ENCODE measurements around the gene ABCC1. TPM values are rescaled to one million over a fixed set of nuclear protein-coding genes. Genes with fewer than 3 reads are reported as not detected.

The ABCC1 gene
- total RNA-seq, 2 donors from 2014 or later = 33.4 to 87.7 TPM

DNA sequence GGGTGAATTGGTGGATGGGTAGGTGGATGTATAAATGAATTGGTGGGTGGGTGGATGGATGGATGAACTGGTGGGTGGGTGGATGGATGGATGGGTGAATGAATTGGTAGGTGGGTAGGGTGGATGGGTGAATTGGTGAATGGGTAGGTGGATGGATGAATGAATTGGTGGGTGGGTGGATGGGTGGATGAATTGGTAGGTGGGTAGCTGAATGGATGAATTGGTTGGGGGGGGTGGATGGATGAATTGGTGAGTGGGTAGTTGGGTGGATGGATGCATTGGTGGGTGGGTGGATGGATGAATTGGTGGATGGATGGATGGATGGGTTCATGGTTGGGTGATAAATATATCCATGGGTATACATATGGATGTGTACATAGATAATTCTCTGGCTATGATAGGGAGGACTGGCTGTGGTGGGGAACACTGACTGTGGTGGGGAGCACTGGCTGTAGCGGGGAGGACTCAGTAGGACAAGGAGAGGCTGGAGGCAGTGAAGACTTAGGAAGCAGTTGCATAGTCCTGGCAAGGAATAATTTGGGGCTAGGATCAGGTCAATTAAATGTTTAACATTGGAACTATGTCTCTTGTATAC lies 54.4 kb downstream of the ABCC1 start:
- DNase-seq (ENCODE audit: low spot score) = no peak
- Histone ChIP-seq H3K27ac (no peak overlapping the region), H3K9me3 (no peaks in the 10 kb centered on the region), H3K4me3 (no peak overlapping the region), H3K4me1 (replicated peaks) (no peaks in the 10 kb centered on the region), H3K36me3 (no peaks in the 10 kb centered on the region), H3K27me3 (replicated peaks; ENCODE audit: insufficient read depth) (no peaks in the 10 kb centered on the region)
- no peak for TF ChIP-seq POLR2AphosphoS5 (IDR thresholded peaks at IDR 0.05)
- TF ChIP-seq, protein P1, sequence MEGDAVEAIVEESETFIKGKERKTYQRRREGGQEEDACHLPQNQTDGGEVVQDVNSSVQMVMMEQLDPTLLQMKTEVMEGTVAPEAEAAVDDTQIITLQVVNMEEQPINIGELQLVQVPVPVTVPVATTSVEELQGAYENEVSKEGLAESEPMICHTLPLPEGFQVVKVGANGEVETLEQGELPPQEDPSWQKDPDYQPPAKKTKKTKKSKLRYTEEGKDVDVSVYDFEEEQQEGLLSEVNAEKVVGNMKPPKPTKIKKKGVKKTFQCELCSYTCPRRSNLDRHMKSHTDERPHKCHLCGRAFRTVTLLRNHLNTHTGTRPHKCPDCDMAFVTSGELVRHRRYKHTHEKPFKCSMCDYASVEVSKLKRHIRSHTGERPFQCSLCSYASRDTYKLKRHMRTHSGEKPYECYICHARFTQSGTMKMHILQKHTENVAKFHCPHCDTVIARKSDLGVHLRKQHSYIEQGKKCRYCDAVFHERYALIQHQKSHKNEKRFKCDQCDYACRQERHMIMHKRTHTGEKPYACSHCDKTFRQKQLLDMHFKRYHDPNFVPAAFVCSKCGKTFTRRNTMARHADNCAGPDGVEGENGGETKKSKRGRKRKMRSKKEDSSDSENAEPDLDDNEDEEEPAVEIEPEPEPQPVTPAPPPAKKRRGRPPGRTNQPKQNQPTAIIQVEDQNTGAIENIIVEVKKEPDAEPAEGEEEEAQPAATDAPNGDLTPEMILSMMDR (IDR thresholded peaks at IDR 0.05) = no peak
- TF ChIP-seq POLR2A (IDR thresholded peaks at IDR 0.05) = no peak
- WGBS = 0% methylated on average over 1 of the region's 1 CpG
- intact Hi-C loops (cut with DNase I) = no loop called here

DNA sequence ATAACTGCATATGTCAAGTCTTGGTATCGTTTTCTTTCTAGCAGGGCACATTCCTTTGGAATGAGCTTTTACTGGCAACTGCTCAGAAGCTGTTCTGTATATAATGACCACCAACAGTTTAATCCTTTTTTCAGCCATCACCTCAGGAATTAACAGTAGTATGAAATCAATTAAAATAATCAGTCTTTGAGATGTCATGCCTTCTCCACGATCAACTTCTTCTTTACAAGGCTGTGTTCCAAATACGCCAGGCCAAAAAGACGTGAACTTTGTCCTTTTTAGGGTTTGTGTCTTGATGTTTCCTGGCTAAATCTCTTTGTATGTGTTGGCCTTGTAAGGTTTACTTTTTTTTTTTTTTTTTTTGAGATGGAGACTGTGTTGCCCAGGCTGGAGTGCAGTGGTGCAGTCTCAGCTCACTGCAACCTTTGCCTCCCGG lies 54.9 kb downstream of the ABCC1 start:
- no peak for TF ChIP-seq POLR2A (IDR thresholded peaks at IDR 0.05)
- TF ChIP-seq, protein P1 (IDR thresholded peaks at IDR 0.05) = no peak
- no peak for TF ChIP-seq POLR2AphosphoS5 (IDR thresholded peaks at IDR 0.05)
- H3K27ac ChIP-seq = no peak overlapping the region
- no peaks in the 10 kb centered on the region for H3K9me3 ChIP-seq
- no peaks in the 10 kb centered on the region for H3K27me3 ChIP-seq (replicated peaks; ENCODE audit: insufficient read depth)
- no peaks in the 10 kb centered on the region for H3K4me1 ChIP-seq (replicated peaks)
- 55% methylated on average over 5 of the region's 5 CpGs for WGBS
- no peaks in the 10 kb centered on the region for H3K36me3 ChIP-seq
- H3K4me3 ChIP-seq = no peak overlapping the region
- DNase-seq (ENCODE audit: low spot score) = no peak
- intact Hi-C loops (cut with DNase I) = no loop called here

DNA sequence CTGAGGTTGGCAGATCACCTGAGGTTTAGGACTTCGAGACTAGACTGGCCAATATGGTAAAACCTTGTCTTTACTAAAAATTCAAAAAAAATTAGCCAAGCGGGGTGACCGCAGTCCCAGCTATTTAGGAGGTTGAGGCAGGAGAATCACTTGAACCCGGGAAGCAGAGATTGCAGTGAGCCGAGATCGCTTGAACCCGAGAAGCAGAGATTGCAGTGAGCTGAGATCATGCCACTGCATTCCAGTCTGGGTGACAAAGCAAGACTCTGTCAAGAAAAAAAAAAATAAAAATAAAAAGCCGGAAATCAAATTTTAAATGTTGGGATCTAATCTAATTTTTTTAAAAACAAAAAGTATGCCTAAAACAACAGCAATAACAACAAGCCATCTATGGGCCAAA lies 56.3 kb downstream of the ABCC1 start:
- TF ChIP-seq, protein P1 (IDR thresholded peaks at IDR 0.05) = no peak
- TF ChIP-seq POLR2A (IDR thresholded peaks at IDR 0.05) = no peak
- no peak for TF ChIP-seq POLR2AphosphoS5 (IDR thresholded peaks at IDR 0.05)
- no peaks in the 10 kb centered on the region for H3K27me3 ChIP-seq (replicated peaks; ENCODE audit: insufficient read depth)
- intact Hi-C loops (cut with DNase I) = no loop called here
- no peak overlapping the region for H3K4me3 ChIP-seq
- DNase-seq (ENCODE audit: low spot score) = no peak
- no peaks in the 10 kb centered on the region for H3K9me3 ChIP-seq
- no peaks in the 10 kb centered on the region for H3K36me3 ChIP-seq
- 75% methylated on average over 8 of the region's 8 CpGs for WGBS
- no peaks in the 10 kb centered on the region for H3K4me1 ChIP-seq (replicated peaks)
- no peak overlapping the region for H3K27ac ChIP-seq

DNA sequence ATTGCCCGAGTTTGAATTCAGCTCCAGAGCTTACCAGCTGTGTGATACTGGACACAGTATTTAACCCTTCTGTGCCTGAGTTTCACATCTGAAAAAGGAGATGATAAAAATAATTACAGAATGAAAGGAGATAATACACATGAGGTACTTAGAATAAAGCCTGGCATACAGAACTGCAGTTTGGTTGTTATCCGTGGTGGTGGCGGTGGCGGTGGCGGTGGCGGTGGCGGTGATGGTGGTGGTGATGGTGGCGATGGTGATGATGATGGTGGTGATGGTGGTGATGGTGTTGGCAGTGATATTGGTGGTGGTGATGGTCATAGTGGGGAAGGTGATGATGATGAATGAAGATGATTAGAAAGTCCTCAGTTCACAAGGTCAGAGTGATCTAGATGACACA lies 57.2 kb downstream of the ABCC1 start:
- intact Hi-C loops (cut with DNase I) = no loop called here
- Histone ChIP-seq H3K36me3 (no peaks in the 10 kb centered on the region), H3K27ac (no peak overlapping the region), H3K4me1 (replicated peaks) (no peaks in the 10 kb centered on the region), H3K27me3 (replicated peaks; ENCODE audit: insufficient read depth) (no peaks in the 10 kb centered on the region), H3K4me3 (no peak overlapping the region), H3K9me3 (no peaks in the 10 kb centered on the region)
- TF ChIP-seq POLR2AphosphoS5 (IDR thresholded peaks at IDR 0.05) = no peak
- TF ChIP-seq, protein P1 (IDR thresholded peaks at IDR 0.05) = no peak
- TF ChIP-seq POLR2A (IDR thresholded peaks at IDR 0.05) = no peak
- 70% methylated on average over 8 of the region's 8 CpGs for WGBS
- no peak for DNase-seq (ENCODE audit: low spot score)

DNA sequence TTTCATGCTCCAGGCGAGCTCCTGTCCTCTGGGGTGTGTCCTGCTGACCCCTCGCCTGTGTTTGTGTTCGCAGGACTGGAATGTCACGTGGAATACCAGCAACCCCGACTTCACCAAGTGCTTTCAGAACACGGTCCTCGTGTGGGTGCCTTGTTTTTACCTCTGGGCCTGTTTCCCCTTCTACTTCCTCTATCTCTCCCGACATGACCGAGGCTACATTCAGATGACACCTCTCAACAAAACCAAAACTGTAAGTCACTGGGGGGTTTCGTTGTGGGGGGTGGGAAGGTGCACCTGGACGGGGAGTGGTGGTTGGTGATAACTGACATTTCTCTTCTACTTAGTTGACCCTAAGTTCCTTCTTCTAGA lies 58.3 kb downstream of the ABCC1 start:
- TF ChIP-seq POLR2AphosphoS5 (IDR thresholded peaks at IDR 0.05) (no peak), POLR2A (IDR thresholded peaks at IDR 0.05) (no peak)
- TF ChIP-seq, protein P1 (IDR thresholded peaks at IDR 0.05) = no peak
- DNase-seq (ENCODE audit: low spot score) = no peak
- H3K4me3 ChIP-seq = no peak overlapping the region
- no peaks in the 10 kb centered on the region for H3K4me1 ChIP-seq (replicated peaks)
- H3K36me3 ChIP-seq = no peaks in the 10 kb centered on the region
- no peaks in the 10 kb centered on the region for H3K27me3 ChIP-seq (replicated peaks; ENCODE audit: insufficient read depth)
- intact Hi-C loops (cut with DNase I) = no loop called here
- 88% methylated on average over 11 of the region's 11 CpGs for WGBS
- no peak overlapping the region for H3K27ac ChIP-seq
- H3K9me3 ChIP-seq = no peaks in the 10 kb centered on the region
